Astrocyte (in vitro differentiated cells and primary cell): ENCODE data around the gene DES. TPM values are rescaled to one million over a fixed set of nuclear protein-coding genes. Genes with fewer than 3 reads are reported as not detected.

ENCODE experiments used
- DNase-seq: peaks from one replicate; pipeline ENCODE4 v3.0.0-alpha.2; 2010; ENCODE audit warnings: low read depth
- FAIRE-seq: peaks from 2 replicates; lab custom pipeline; 2011; peaks lifted over from hg19 to GRCh38; lab: Jason Lieb, UNC
- H2AFZ ChIP-seq: 2 replicates; pipeline ENCODE4 v1.6.0; 2012; ENCODE audit warnings: low read depth, low read length, inconsistent platforms
- H3K27ac ChIP-seq: 2 replicates; pipeline ENCODE4 v1.5.1; 2011; ENCODE audit warnings: low read depth, low read length, inconsistent platforms
- H3K27me3 ChIP-seq: 2 replicates; pipeline ENCODE4 v1.6.0; 2011; ENCODE audit warnings: low read length, inconsistent platforms; ENCODE audit not compliant: insufficient read depth
- H3K36me3 ChIP-seq: 2 replicates; pipeline ENCODE4 v1.5.1; 2011; ENCODE audit warnings: low read length, inconsistent platforms; ENCODE audit not compliant: insufficient read depth
- H3K4me1 ChIP-seq: 2 replicates; pipeline ENCODE4 v1.5.1; 2011; ENCODE audit warnings: low read length, inconsistent platforms; ENCODE audit not compliant: insufficient read depth
- H3K4me2 ChIP-seq: 2 replicates; pipeline ENCODE4 v1.6.0; 2012; ENCODE audit warnings: low read length, inconsistent platforms
- H3K4me3 ChIP-seq: 2 replicates; pipeline ENCODE4 v1.5.1; 2011; ENCODE audit warnings: low read depth, mild to moderate bottlenecking, low read length, inconsistent platforms; ENCODE audit not compliant: insufficient read depth
- H3K79me2 ChIP-seq: 2 replicates; pipeline ENCODE4 v1.6.0; 2012; ENCODE audit warnings: mild to moderate bottlenecking, low read length, inconsistent platforms; ENCODE audit not compliant: insufficient read depth
- H3K9ac ChIP-seq: 2 replicates; pipeline ENCODE4 v1.6.0; 2012; ENCODE audit warnings: mild to moderate bottlenecking, low read length, inconsistent platforms
- H3K9me3 ChIP-seq: 2 replicates; pipeline ENCODE4 v1.5.1; 2012; ENCODE audit warnings: low read depth, mild to moderate bottlenecking, low read length, inconsistent platforms; ENCODE audit not compliant: insufficient read depth
- H4K20me1 ChIP-seq: 2 replicates; pipeline ENCODE4 v1.6.0; 2012; ENCODE audit warnings: low read length, inconsistent platforms; ENCODE audit not compliant: insufficient read depth
- H3K27ac Mint-ChIP-seq: one replicate; pipeline ENCODE4 v1.8.0; 2021; ENCODE audit warnings: mild to moderate bottlenecking, mixed read lengths; ENCODE audit not compliant: unreplicated experiment
- H3K27me3 Mint-ChIP-seq: one replicate; pipeline ENCODE4 v1.8.0; 2021; ENCODE audit warnings: low read depth, mixed read lengths; ENCODE audit not compliant: unreplicated experiment
- H3K36me3 Mint-ChIP-seq: one replicate; pipeline ENCODE4 v1.8.0; 2021; ENCODE audit warnings: low read depth, mixed read lengths; ENCODE audit not compliant: unreplicated experiment
- H3K4me1 Mint-ChIP-seq: one replicate; pipeline ENCODE4 v1.8.0; 2021; ENCODE audit warnings: low read depth, mixed read lengths; ENCODE audit not compliant: unreplicated experiment
- H3K4me3 Mint-ChIP-seq: one replicate; pipeline ENCODE4 v1.8.0; 2021; ENCODE audit warnings: mild to moderate bottlenecking, moderate library complexity, mixed read lengths; ENCODE audit not compliant: unreplicated experiment
- H3K9me3 Mint-ChIP-seq: one replicate; pipeline ENCODE4 v1.8.0; 2021; ENCODE audit warnings: mild to moderate bottlenecking, mixed read lengths; ENCODE audit not compliant: unreplicated experiment
- CTCF ChIP-seq: IDR thresholded peaks from 2 replicates; pipeline ENCODE4 v1.5.1; 2011; ENCODE audit warnings: low read depth, mild to moderate bottlenecking, inconsistent platforms, low read length, moderate library complexity; ENCODE audit not compliant: insufficient read depth
- EZH2 ChIP-seq: IDR thresholded peaks from 2 replicates; pipeline ENCODE4 v1.6.1; 2012; ENCODE audit warnings: mild to moderate bottlenecking, low read length, inconsistent platforms; ENCODE audit not compliant: insufficient read depth
- total RNA-seq: library from RNA; stranded (reverse); gene quantifications from 2 replicates; pipeline ENCODE4 v1.2.1, GENCODE V29; 2021

DES gene
- total RNA-seq, 1 donor from 2014 or later, result 5.4 TPM

GRCh38 chr2:219369447-219369861 is 48.7 kb upstream of the DES start:
- Mint-ChIP-seq H3K36me3 (peaks cover 13% of the 10 kb centered on the region), H3K9me3 (no peaks in the 10 kb centered on the region), H3K27me3 (no peaks in the 10 kb centered on the region), H3K4me3 (no peak overlapping the region), H3K27ac (peak overlapping the region; percentile 82), H3K4me1 (peaks cover 13% of the 10 kb centered on the region)
- TF ChIP-seq CTCF (no peak), EZH2 (no peak)
- peak overlapping the region; percentile 52 for H3K27ac ChIP-seq
- no peak overlapping the region for H2AFZ ChIP-seq
- no peaks in the 10 kb centered on the region for H3K36me3 ChIP-seq
- no peaks in the 10 kb centered on the region for H4K20me1 ChIP-seq
- peak; percentile 69 for DNase-seq
- peaks cover 6% of the 10 kb centered on the region for H3K4me1 ChIP-seq
- no peak overlapping the region for H3K9ac ChIP-seq
- no peaks in the 10 kb centered on the region for H3K27me3 ChIP-seq
- no peak overlapping the region for H3K4me3 ChIP-seq
- no peak for FAIRE-seq
- H3K79me2 ChIP-seq, result no peaks in the 10 kb centered on the region
- H3K4me2 ChIP-seq, result peak overlapping the region; percentile 55
- no peaks in the 10 kb centered on the region for H3K9me3 ChIP-seq

GRCh38 chr2:219378163-219378851 is 39.9 kb upstream of the DES start:
- H3K36me3 ChIP-seq, result peaks cover 5% of the 10 kb centered on the region
- no peak for FAIRE-seq

More at GRCh38 chr2:219378163-219378851, 39.9 kb upstream of the DES start:
- Mint-ChIP-seq H3K4me3 (no peak overlapping the region), H3K27ac (peak overlapping the region; percentile 47), H3K4me1 (no peaks in the 10 kb centered on the region), H3K27me3 (no peaks in the 10 kb centered on the region), H3K9me3 (peaks cover 2% of the 10 kb centered on the region), H3K36me3 (peaks cover 29% of the 10 kb centered on the region)
- H3K27ac ChIP-seq, result no peak overlapping the region
- no peaks in the 10 kb centered on the region for H4K20me1 ChIP-seq
- no peaks in the 10 kb centered on the region for H3K9me3 ChIP-seq
- H3K4me2 ChIP-seq, result no peak overlapping the region
- no peak for DNase-seq
- no peaks in the 10 kb centered on the region for H3K79me2 ChIP-seq
- H2AFZ ChIP-seq, result no peak overlapping the region
- no peak overlapping the region for H3K4me3 ChIP-seq
- TF ChIP-seq CTCF (no peak), EZH2 (no peak)
- H3K4me1 ChIP-seq, result no peaks in the 10 kb centered on the region
- no peaks in the 10 kb centered on the region for H3K27me3 ChIP-seq
- H3K9ac ChIP-seq, result no peak overlapping the region
